Endothelial cell of umbilical vein (primary cell): ENCODE measurements around the gene PCDHGB7.

Experiments
- EZH2 ChIP-seq: IDR thresholded peaks from 2 replicates; pipeline ENCODE4 v1.6.1; 2012; ENCODE audit warnings: borderline replicate concordance, low read depth, mild to moderate bottlenecking, moderate library complexity, low read length, inconsistent platforms; ENCODE audit not compliant: severe bottlenecking
- FOS ChIP-seq: IDR thresholded peaks from 2 replicates; pipeline ENCODE4 v1.6.1; 2011; ENCODE audit warnings: mild to moderate bottlenecking, low read length, moderate library complexity, borderline replicate concordance; ENCODE audit not compliant: insufficient read depth
- GATA2 ChIP-seq: IDR thresholded peaks from 2 replicates; pipeline ENCODE4 v1.7.0; 2011; ENCODE audit warnings: low read depth, mild to moderate bottlenecking, moderate library complexity, mixed read lengths, low read length; ENCODE audit not compliant: insufficient read length, insufficient read depth
- JUN ChIP-seq: IDR thresholded peaks from 2 replicates; pipeline ENCODE4 v1.6.1; 2011; ENCODE audit warnings: borderline replicate concordance, low read depth; ENCODE audit not compliant: insufficient read length, insufficient read depth
- MYC ChIP-seq: IDR thresholded peaks from one replicate; pipeline ENCODE4 v1.6.1; 2011; ENCODE audit warnings: mild to moderate bottlenecking, low read depth, low read length
- POLR2A ChIP-seq: IDR thresholded peaks from 2 replicates; pipeline ENCODE4 v1.6.1; 2012; ENCODE audit warnings: low read depth, mild to moderate bottlenecking, control low read depth, low read length
- POLR2AphosphoS5 ChIP-seq: IDR thresholded peaks from 2 replicates; pipeline ENCODE4 v1.6.1; 2012; ENCODE audit warnings: low read depth, mild to moderate bottlenecking, control low read depth, low read length, moderate library complexity; ENCODE audit not compliant: insufficient read depth
- TF ChIP-seq, protein P1 (sequence below), 2 donors: IDR thresholded peaks; 1 replicate in 1 of 2; 2 replicates in 1 of 2; pipeline ENCODE4 v1.5.1; 2011; ENCODE audit warnings: low read length in 2 of 2, mild to moderate bottlenecking in 2 of 2, moderate library complexity in 2 of 2, control low read depth in 1 of 2, inconsistent platforms in 1 of 2, low read depth in 1 of 2; ENCODE audit not compliant: insufficient read depth in 1 of 2; ENCODE audit errors: extremely low read depth in 1 of 2
- TF ChIP-seq, protein P2 (sequence below): IDR thresholded peaks from 2 replicates; pipeline ENCODE4 v1.6.1; 2011; ENCODE audit not compliant: insufficient read depth, insufficient read length

DNA sequence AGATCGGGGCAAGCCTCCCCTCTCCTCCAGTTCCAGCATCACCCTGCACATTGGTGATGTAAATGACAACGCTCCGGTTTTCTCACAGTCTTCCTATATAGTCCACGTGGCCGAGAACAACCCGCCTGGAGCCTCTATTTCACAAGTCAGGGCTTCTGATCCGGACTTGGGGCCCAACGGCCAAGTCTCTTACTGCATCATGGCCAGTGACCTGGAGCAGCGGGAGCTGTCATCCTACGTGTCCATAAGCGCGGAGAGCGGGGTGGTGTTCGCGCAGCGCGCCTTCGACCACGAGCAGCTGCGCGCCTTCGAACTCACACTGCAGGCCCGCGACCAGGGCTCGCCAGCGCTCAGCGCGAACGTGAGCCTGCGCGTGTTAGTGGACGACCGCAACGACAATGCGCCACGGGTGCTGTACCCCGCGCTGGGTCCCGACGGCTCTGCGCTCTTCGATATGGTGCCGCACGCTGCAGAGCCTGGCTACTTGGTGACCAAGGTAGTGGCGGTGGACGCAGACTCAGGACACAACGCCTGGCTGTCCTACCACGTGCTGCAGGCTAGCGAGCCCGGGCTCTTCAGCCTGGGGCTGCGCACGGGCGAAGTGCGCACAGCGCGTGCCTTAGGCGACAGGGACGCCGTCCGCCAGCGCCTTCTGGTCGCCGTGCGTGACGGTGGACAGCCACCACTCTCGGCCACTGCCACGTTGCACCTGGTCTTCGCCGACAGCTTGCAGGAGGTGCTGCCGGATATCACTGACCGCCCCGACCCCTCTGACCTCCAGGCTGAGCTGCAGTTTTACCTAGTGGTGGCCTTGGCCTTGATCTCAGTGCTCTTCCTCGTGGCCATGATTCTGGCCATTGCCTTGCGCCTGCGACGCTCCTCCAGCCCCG, 28.1 kb upstream of the PCDHGB7 start:
- TF ChIP-seq, protein P1, sequence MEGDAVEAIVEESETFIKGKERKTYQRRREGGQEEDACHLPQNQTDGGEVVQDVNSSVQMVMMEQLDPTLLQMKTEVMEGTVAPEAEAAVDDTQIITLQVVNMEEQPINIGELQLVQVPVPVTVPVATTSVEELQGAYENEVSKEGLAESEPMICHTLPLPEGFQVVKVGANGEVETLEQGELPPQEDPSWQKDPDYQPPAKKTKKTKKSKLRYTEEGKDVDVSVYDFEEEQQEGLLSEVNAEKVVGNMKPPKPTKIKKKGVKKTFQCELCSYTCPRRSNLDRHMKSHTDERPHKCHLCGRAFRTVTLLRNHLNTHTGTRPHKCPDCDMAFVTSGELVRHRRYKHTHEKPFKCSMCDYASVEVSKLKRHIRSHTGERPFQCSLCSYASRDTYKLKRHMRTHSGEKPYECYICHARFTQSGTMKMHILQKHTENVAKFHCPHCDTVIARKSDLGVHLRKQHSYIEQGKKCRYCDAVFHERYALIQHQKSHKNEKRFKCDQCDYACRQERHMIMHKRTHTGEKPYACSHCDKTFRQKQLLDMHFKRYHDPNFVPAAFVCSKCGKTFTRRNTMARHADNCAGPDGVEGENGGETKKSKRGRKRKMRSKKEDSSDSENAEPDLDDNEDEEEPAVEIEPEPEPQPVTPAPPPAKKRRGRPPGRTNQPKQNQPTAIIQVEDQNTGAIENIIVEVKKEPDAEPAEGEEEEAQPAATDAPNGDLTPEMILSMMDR (IDR thresholded peaks at IDR 0.05; ENCODE audit: extremely low read depth in 1 of 2, insufficient read depth in 1 of 2, low read depth in 1 of 2, low read length in 2 of 2), result no peak
- TF ChIP-seq EZH2, result no peak
- no peak for TF ChIP-seq GATA2
- no peak for TF ChIP-seq FOS
- no peak for TF ChIP-seq POLR2A
- TF ChIP-seq JUN, result no peak
- TF ChIP-seq POLR2AphosphoS5, result no peak
- TF ChIP-seq, protein P2, sequence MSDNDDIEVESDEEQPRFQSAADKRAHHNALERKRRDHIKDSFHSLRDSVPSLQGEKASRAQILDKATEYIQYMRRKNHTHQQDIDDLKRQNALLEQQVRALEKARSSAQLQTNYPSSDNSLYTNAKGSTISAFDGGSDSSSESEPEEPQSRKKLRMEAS, result no peak
- no peak for TF ChIP-seq MYC
